ENCODE results near the gene MEIS1.

GRCh38 chr2:66602341-66602740, 167.4 kb downstream of the MEIS1 start:
- TF ChIP-seq CTCF (IDR thresholded peaks at IDR 0.05) (no peak), POLR2A (IDR thresholded peaks at IDR 0.05) (no peak)
